ENCODE data around the gene GTPBP10.

Gene GTPBP10

GRCh38 chr7:90313907-90314306 lies 32.6 kb upstream of the GTPBP10 start:
- Histone ChIP-seq H3K27ac (ENCODE audit: low read depth, low read length) (no peak overlapping the region), H3K36me3 (ENCODE audit: control insufficient read depth, low read length) (no peaks in the 10 kb centered on the region), H3K4me3 (ENCODE audit: low read length) (no peak overlapping the region), H3K9me2 (replicated peaks; ENCODE audit: control insufficient read depth, low read length) (no peaks in the 10 kb centered on the region), H3F3A (ENCODE audit: control insufficient read depth, insufficient read depth) (no peaks in the 10 kb centered on the region), H3K4me2 (ENCODE audit: low read length) (no peak overlapping the region), H3K4me1 (ENCODE audit: control insufficient read depth, low read length) (no peaks in the 10 kb centered on the region), H3K27me3 (ENCODE audit: control insufficient read depth, low read length) (peaks cover 11% of the 10 kb centered on the region; the same call in 1 of the 2 replicates), H3K9me3 (ENCODE audit: control insufficient read depth, insufficient read depth, low read length) (no peaks in the 10 kb centered on the region), H3K79me2 (ENCODE audit: control insufficient read depth, low read length) (no peaks in the 10 kb centered on the region), H4K20me1 (ENCODE audit: control insufficient read depth, insufficient read depth, low read depth, low read length) (no peaks in the 10 kb centered on the region)
- TF ChIP-seq CTCF (IDR thresholded peaks at IDR 0.05; ENCODE audit: low read depth, low read length, poor library complexity, severe bottlenecking) (no peak), EZH2phosphoT487 (IDR thresholded peaks at IDR 0.05; ENCODE audit: borderline replicate concordance, low read length) (no peak)

GRCh38 chr7:90320014-90320413 lies 26.5 kb upstream of the GTPBP10 start:
- Histone ChIP-seq H3K27me3 (ENCODE audit: control insufficient read depth, low read length) (peaks cover 32% of the 10 kb centered on the region), H3K36me3 (ENCODE audit: control insufficient read depth, low read length) (no peaks in the 10 kb centered on the region), H4K20me1 (ENCODE audit: control insufficient read depth, insufficient read depth, low read depth, low read length) (no peaks in the 10 kb centered on the region), H3K79me2 (ENCODE audit: control insufficient read depth, low read length) (no peaks in the 10 kb centered on the region), H3K4me2 (ENCODE audit: low read length) (no peak overlapping the region), H3F3A (ENCODE audit: control insufficient read depth, insufficient read depth) (no peaks in the 10 kb centered on the region), H3K4me3 (ENCODE audit: low read length) (no peak overlapping the region), H3K9me2 (replicated peaks; ENCODE audit: control insufficient read depth, low read length) (no peaks in the 10 kb centered on the region), H3K4me1 (ENCODE audit: control insufficient read depth, low read length) (no peaks in the 10 kb centered on the region), H3K27ac (ENCODE audit: low read depth, low read length) (no peak overlapping the region), H3K9me3 (ENCODE audit: control insufficient read depth, insufficient read depth, low read length) (no peaks in the 10 kb centered on the region)
- TF ChIP-seq CTCF (IDR thresholded peaks at IDR 0.05; ENCODE audit: low read depth, low read length, poor library complexity, severe bottlenecking), result no peak
- TF ChIP-seq EZH2phosphoT487 (IDR thresholded peaks at IDR 0.05; ENCODE audit: borderline replicate concordance, low read length), result no peak

- TF ChIP-seq EZH2phosphoT487 (IDR thresholded peaks at IDR 0.05; ENCODE audit: borderline replicate concordance, low read length), result no peak
- TF ChIP-seq CTCF (IDR thresholded peaks at IDR 0.05; ENCODE audit: low read depth, low read length, poor library complexity, severe bottlenecking), result no peak
- Histone ChIP-seq H3K4me3 (ENCODE audit: low read length) (no peak overlapping the region), H3K27ac (ENCODE audit: low read depth, low read length) (no peak overlapping the region), H3K79me2 (ENCODE audit: control insufficient read depth, low read length) (no peaks in the 10 kb centered on the region), H3K9me2 (replicated peaks; ENCODE audit: control insufficient read depth, low read length) (no peaks in the 10 kb centered on the region), H3K27me3 (ENCODE audit: control insufficient read depth, low read length) (peaks cover 32% of the 10 kb centered on the region), H4K20me1 (ENCODE audit: control insufficient read depth, insufficient read depth, low read depth, low read length) (no peaks in the 10 kb centered on the region), H3K4me2 (ENCODE audit: low read length) (no peak overlapping the region), H3K9me3 (ENCODE audit: control insufficient read depth, insufficient read depth, low read length) (no peaks in the 10 kb centered on the region), H3F3A (ENCODE audit: control insufficient read depth, insufficient read depth) (no peaks in the 10 kb centered on the region), H3K36me3 (ENCODE audit: control insufficient read depth, low read length) (no peaks in the 10 kb centered on the region), H3K4me1 (ENCODE audit: control insufficient read depth, low read length) (no peaks in the 10 kb centered on the region)
Measured at GRCh38 chr7:90320418-90320800, 26.1 kb upstream of the GTPBP10 start.

Data from DOHH2 (cell line).